ENCODE measurements around the gene C17orf78. TPM values are rescaled to one million over a fixed set of nuclear protein-coding genes. Genes with fewer than 3 reads are reported as not detected.
"Not testable (repeated sequence)": the region's sequence is repeated elsewhere in the genome, so short reads cannot be mapped to it uniquely, and the experiment has no call there.

Gene C17orf78
- total RNA-seq, 2 donors from 2014 or later: not detected

DNA sequence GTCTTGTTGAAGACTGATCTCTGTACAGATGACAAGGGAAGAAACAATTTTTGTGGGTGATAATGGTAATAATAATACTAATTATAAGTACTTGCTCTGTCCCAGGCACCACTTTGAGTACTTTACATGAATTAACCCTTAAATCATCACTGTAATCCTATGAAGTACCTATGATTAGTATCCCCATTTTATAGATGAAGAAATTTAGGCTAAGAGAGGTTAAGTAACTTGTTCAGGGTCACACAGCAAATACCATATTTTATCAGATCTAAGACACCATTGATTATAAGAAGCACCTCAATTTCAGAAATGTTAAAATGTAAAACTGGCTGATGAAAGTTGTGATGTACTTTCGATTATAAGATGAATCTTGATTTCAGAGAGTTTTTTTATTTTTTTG lies 49.5 kb downstream of the C17orf78 start:
- no peak for DNase-seq (ENCODE audit: low spot score)
- intact Hi-C loops (cut with DNase I): no loop called here

DNA sequence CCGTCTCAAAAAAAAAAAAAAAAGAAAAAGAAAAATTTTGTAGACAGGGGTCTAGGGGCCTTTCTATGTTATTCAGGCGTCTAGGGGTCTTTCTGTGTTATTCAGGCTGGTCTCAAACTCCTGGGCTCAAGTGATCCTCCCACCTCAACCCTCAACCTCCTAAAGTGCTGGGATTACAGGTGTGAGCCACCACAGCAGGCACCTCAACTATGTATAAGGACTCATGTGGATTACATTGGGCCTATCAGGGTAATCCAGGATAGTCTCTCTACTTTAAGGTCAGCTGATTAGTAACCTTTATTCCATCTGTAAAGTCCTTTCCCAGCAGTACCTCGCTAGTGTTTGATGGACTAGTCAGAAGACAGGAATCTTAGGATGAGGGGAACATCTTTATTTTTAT lies 53.3 kb downstream of the C17orf78 start:
- no peak for DNase-seq (ENCODE audit: low spot score)

DNA sequence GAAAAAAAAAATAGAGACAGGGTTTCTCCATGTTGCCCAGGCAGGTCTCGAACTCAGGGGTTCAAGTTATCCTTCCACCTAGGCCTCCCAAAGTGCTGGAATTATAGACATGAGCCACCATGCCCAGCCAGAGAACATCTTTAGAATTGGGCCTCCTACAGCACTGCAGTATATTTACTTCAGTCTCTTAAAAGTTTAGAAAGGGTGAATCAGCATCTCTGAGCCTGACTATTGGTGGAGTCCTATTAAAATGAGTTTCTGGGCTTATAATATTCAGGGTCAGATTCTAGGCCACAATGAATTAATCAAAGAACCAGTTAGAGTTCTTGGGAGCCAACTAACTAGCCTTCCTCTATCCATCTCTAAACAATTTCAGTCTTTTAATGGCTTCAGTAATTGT lies 53.7 kb downstream of the C17orf78 start:
- DNase-seq (ENCODE audit: low spot score): no peak
- intact Hi-C loops (cut with DNase I): no loop called here

More for the DNA sequence above, 53.3 kb downstream of the C17orf78 start:
- intact Hi-C loops (cut with DNase I): no loop called here

DNA sequence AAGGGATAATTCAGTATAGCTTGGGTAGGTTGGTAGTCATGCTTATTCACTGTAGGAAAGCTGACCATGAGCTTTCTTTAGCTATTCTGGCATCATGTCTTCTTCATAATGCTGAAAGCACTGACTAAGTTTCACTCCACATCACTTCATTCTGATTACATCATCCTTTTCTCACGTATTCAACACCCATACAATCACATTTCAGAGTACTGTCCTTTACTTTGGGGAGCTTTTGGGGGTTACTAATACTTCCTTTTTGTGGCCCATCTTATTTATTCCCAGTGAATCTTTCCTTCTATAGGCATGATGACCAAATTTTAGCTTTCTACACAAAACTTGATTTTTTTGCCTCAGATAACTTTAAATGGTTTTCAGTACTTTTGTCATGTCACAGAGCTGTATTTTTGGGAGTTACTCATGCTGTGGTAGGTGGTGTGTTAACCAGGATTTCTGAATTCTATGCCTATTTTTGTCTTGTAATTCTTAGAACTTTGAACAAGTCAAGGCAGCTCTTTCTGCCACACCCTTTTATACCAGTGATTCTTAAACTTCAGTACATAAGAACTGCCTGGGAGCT lies 54.4 kb downstream of the C17orf78 start:
- no peak for DNase-seq (ENCODE audit: low spot score)
- intact Hi-C loops (cut with DNase I): no loop called here

DNA sequence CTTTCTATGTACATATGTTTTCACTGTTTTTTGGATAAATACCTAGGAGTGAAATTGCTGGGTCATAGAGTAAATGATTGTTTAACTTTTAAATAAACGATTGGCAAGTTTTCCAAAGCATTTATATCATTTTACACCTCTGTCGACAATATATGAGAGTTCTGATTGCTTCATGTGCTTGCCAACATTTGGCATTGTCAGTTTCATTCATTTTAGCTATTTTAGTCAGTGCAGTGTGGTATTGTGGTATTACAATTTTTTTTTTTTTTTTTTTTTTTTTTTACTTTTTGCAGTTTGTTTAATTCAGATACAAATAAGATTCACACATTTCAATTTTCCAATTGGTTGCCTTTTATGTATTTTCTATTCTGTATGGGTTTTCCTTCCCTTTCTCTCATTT lies 56.9 kb downstream of the C17orf78 start:
- intact Hi-C loops (cut with DNase I): no loop called here
- DNase-seq (ENCODE audit: low spot score): no peak

DNA sequence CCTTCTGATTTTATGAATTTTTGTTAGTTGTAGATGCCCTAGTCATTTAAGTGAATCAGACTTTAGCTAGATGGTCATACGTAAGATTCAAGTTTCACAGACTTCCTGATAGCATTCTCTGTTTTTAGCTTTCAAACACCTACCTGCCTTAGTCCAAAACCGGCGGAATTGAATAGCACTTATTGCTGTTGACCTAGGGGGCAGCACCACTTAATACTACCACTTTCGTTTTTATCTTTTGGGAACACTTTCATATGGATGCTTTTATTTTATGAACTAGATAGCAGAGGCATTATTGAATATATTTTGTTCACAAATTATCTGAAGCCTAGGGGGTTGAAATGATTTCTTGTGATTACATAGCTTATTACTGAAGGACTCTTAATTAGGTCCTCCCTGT lies 62.4 kb downstream of the C17orf78 start:
- intact Hi-C loops (cut with DNase I): no loop called here
- DNase-seq (ENCODE audit: low spot score): no peak

DNA sequence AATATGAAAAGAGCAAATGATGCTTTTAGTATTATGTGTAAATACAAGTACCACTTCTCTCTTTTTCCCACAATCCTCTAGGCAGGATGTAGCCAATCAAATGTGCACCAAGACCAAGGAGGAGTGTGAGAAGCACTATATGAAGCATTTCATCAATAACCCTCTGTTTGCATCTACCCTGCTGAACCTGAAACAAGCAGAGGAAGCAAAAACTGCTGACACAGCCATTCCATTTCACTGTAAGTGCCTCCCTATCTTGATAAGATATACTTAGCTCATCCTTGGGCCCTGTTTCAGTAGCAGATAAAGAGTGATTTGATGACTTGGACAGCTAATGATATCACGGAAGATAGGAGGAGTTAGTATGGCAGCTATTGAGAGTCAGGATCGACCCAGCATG lies 64.6 kb downstream of the C17orf78 start:
- DNase-seq (ENCODE audit: low spot score): no peak
- intact Hi-C loops (cut with DNase I): no loop called here

DNA sequence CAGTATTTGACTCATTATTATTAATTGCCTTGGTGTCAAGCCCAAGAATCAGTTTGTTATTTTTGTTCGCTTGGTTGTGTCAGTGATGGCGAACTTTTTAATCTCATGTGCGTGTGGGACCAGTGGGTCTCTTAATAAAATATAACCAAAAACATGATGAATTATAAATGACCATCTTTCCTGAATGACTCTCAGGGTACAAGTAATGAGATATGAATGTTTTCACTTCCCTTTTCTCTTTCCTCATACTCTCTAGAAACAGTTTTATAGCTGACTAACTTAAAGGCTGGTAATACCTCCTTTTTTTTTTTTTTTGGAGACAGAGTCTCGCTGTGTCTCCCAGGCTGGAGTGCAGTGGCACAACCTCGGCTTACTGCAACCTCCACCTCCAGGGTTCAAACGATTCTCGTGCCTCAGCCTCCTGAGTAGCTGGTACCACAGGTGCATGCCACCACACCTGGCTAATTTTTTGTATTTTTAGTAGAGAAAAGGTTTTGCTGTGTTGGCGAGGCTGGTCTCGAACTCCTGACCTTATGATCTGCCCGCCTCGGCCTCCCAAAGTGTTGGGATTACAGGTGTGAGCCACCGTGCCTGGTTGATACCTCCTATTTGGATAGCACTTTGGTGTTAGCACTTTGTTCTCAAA lies 65.7 kb downstream of the C17orf78 start:
- intact Hi-C loops (cut with DNase I); DNase-seq (ENCODE audit: low spot score): not testable (repeated sequence)

Other genes starting within 250 kb of the C17orf78 start
- gene ACACA, start 30.9 kb downstream of the C17orf78 start, total RNA-seq: 10 to 100 TPM; 37.3 to 39.1 TPM
- gene TADA2A, start 30.9 kb downstream of the C17orf78 start, total RNA-seq: 10 to 100 TPM; 20.2 to 26.8 TPM
- gene DUSP14, start 113.9 kb downstream of the C17orf78 start, total RNA-seq: 10 to 100 TPM; 13.5 to 15.6 TPM
- gene SYNRG, start 233.4 kb downstream of the C17orf78 start, total RNA-seq: 10 to 100 TPM; 20.7 to 24.3 TPM

Measured in posterior vena cava (tissue), 2 donors.